ENCODE measurements around the gene THAP12.
"Not testable (repeated sequence)": the region's sequence is repeated elsewhere in the genome, so short reads cannot be mapped to it uniquely, and the experiment has no call there.

Gene THAP12, protein sequence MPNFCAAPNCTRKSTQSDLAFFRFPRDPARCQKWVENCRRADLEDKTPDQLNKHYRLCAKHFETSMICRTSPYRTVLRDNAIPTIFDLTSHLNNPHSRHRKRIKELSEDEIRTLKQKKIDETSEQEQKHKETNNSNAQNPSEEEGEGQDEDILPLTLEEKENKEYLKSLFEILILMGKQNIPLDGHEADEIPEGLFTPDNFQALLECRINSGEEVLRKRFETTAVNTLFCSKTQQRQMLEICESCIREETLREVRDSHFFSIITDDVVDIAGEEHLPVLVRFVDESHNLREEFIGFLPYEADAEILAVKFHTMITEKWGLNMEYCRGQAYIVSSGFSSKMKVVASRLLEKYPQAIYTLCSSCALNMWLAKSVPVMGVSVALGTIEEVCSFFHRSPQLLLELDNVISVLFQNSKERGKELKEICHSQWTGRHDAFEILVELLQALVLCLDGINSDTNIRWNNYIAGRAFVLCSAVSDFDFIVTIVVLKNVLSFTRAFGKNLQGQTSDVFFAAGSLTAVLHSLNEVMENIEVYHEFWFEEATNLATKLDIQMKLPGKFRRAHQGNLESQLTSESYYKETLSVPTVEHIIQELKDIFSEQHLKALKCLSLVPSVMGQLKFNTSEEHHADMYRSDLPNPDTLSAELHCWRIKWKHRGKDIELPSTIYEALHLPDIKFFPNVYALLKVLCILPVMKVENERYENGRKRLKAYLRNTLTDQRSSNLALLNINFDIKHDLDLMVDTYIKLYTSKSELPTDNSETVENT

DNA sequence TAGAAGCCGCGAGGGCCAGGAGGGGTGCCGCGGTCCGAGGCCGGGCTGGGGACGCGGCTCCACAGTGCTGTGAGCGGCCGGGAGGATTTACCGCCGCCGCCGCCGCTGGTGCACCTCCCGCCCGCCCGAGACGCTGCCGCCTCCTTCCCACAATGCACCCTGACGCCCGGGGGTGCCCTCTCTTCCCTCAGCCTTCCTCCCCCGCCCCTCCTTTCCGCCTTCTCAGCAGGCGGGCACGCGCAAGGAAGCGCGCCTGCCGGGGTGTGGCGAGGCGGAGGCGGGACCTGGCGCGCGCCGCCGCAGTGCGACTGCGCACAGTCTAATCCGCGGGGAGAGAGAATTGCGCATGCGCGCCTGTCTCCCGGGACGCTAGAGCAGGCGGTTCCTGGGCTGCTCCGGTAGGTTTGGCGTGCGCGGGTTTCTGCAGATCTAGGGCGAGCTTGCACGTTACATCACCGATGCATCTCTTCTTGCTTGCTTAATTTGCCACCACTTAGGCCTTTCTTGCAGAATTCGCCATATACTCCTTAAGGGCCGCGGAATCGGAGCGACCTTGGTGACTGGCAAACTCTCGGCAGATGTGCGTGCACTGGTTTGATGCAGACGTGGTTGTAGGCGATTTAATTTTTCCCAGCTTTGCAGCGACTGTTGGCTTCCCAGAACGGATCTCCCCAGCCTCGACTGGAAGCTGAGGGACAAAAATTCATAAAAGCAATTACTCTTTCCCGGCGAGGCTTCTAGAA is at the start of gene THAP12, which contains the start of gene GVQW3:
THAP12 (minus strand) TSS at position 156 of the 743 bp plus-strand sequence. CDS start 296 bp downstream, outside the sequence.
GVQW3 (plus strand) TSS at position 347 of the 743 bp plus-strand sequence. CDS start 506 bp downstream, outside the sequence.
- in situ Hi-C loops (cut with MboI; ENCODE audit: low sequenced_read_pairs): loop anchor here (10.0 kb wide), 1 partner anchor 64 kb away; the partner anchor contains the start of gene EMSY

DNA sequence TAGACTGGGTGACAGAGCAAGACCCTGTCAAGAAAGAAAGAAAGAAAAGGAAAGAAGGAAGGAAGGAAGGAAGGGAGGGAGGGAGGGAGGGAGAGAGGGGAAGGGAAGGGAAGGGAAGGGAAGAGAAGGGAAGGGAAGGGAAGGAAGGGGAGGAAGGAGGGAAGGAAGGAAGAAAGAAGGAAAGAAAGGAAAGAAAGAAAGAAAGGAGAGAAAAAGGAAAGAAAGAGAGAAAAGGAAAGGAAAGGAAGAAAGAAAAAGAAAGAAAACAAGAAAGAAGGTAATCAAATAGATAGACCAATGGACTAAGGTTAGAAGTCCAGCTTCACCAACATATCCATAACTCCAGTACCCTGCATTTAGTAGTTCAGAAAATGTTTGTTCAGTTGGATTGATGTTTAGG is 45.7 kb upstream of the THAP12 start:
- in situ Hi-C loops (cut with MboI; ENCODE audit: low sequenced_read_pairs): no loop called here

DNA sequence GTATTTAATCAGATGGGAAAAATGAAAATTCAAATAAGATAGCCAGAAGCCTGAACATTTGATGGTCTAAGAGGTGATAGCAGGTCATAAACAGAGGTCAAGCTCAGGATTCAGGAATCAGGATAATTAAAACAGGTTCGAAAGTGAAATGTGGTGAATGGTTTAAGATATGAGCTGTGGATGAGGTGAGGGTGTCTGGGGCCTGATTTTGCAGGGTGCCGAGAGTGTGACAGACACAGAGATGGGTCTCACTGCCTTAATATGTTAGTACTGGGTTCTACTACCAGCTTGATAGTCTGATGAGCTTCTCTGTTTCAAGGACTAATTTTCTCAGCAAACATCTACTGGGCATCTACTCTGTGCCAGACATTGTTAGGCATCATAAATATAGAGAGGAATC is 44.0 kb upstream of the THAP12 start:
- in situ Hi-C loops (cut with MboI; ENCODE audit: low sequenced_read_pairs): no loop called here

DNA sequence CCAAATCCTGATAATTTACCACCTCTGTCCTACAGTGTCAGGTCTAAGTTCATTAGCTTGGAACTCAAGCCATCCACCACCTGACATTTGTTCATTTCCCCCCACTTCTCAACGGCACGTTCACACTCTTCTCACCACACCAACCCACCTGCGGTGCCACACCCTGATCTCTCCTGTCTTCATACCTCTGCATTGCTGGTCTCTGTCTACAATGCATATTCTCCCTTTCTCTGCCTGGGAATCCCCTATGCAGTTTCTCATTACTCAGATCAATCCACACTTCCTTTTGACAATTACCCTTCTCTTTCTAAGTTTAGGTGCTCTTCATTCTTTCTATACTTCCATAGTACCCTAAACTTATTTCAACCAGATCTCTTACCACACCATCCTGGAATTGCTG is 43.4 kb upstream of the THAP12 start:
- in situ Hi-C loops (cut with MboI; ENCODE audit: low sequenced_read_pairs): no loop called here

DNA sequence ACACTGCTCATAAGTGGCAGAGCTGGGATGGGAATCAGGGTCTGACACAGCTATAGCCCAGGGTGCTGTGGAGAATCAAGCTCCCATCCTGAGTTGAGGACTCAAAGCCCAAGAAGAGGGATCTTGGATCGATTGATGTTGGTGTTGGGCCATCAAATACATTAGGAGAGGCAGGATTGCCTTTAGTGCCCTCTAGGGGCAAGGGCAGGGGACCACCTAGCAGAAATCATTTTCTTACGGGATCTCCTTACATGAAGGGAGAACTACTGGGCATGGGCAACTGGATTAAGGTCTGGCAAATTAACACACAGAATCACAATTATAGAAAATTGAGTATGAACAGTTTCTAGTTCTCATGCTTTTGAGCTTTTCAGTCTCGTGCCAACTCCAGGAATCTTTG is 39.0 kb upstream of the THAP12 start:
- in situ Hi-C loops (cut with MboI; ENCODE audit: low sequenced_read_pairs): no loop called here

DNA sequence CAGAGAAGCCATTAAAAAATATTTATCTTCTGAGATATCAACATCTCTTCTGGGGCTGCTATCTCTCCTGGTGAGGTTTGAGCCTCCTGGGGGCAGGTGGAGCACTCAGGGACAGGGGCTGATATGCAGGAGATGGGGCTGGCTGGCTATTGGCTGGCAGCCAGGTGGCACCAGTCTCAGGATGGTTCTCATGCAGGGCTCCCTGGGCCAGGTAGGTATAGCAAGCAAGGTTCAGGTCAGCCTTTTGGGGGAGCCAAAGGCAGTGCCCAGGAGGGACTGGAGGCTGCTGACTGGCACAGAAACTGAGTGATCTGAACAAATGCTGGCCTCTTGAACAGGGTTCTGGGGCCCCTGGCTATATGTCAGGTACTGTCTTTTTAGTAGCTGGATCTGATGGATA is 34.1 kb upstream of the THAP12 start:
- in situ Hi-C loops (cut with MboI; ENCODE audit: low sequenced_read_pairs): no loop called here

DNA sequence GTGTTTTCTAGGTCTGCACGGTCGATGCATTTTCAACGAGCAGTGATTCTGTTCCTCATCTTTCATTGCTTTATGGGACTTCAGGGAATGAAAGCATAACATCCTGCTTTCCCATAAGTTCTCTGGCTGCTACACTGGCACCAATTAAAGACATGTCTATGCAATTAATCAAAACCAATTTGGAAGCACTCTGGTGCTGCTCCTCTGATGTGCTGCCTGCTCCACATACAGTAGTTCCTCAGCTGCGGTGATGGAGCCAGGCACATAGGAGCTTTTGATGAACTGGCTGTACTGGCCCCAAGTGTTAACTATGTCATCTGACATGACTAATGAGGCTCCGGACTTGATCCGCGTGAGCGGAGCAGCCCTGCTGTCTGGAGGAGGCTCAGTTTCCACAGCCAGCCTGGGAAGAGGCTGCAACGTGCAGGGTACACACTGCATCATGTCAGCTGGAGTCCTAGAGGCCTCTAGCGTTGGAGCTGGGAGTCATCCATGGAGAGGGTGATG is 30.0 kb upstream of the THAP12 start:
- in situ Hi-C loops (cut with MboI; ENCODE audit: low sequenced_read_pairs): no loop called here

DNA sequence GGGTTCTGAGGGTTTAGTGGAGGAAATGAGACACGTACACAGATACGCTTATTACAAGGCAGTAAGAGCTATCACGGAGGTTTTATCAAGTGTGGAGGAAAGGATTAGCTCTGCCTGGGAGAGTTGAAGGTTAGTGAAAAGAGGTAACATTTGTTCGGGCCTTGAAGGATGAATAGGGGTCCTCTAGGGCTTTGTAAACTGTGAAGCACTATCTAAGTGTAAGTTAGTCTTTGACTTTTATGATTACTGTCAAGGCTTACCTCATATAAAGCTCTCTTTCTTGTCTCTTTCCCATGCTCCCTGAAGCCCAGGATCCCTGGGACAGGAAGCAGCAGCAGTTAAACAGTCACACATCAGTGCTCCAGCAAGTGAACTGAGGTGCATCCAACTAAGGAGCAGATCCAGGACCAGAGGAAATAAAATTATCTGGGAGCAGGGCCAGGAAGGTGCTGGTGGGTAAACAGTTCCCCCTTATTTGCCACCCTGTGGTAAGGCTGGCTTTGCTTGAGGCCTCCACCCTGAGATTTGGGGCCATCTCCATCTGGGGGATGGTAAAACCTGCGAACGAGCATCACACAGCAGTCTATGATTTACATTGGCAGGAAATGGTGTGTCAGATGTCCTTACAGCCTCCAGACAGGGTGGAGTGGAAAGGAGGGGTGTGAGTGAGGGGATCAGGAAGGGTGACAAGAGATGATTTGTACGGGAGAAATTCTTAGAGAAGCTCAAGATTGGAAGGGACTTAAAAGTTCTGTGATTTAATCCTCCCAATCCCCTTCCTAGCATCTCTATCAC is 27.4 kb upstream of the THAP12 start:
- in situ Hi-C loops (cut with MboI; ENCODE audit: low sequenced_read_pairs): no loop called here

DNA sequence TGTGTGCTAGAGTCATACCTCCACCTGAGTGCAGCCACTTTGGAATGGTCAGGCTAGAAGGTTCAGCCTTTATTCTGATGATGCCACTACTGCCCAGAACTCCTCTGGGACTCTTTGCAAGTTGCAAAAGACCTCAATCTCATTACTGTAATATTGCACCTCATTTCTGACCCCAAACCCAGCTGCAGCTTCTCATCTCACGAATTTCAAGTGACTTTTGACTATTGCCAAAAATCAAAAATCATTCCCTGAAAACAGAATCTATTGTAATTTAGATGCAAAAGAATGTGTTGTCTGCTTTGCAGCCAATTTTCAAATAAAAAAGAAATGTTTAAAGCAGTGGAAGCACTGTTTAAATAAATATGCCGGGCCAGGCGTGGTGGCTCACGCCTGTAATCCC is 25.4 kb upstream of the THAP12 start:
- in situ Hi-C loops (cut with MboI; ENCODE audit: low sequenced_read_pairs): no loop called here

DNA sequence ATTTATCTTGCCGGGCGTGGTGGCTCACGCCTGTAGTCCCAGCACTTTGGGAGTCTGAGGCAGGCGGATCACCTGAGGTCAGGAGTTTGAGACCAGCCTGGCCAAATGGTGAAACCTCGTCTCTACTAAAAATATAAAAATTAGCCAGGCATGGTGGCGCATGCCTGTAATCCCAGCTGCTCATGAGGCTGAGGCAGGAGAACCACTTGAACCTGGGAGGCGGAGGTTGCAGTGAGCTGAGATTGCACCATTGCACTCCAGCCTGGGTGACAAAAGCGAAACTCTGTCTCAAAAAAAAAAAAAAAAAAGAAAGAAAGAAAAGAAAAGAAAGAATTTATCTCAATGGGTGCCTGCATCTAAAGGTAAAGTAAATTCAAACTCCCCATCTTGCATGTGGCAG is 20.6 kb upstream of the THAP12 start:
- in situ Hi-C loops (cut with MboI; ENCODE audit: low sequenced_read_pairs): not testable (repeated sequence)

DNA sequence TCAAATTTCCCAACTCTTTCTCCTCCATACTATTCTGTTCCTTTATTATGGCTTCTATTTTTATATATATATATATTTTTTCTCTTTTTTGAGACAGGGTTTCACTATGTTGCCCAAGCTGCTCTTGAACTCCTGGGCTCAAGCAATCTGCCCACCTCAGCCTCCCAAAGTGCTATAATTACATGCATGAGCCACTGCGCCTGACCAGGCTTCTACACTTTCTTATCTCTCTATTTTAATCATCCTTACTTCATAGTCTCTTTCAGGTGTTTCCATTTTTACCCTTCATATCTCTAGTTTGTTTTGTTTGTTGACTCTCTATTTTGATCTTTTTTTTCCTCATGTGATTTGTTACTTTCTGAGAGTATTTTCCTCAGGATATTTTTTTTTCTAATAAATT is 20.0 kb upstream of the THAP12 start:
- in situ Hi-C loops (cut with MboI; ENCODE audit: low sequenced_read_pairs): no loop called here

DNA sequence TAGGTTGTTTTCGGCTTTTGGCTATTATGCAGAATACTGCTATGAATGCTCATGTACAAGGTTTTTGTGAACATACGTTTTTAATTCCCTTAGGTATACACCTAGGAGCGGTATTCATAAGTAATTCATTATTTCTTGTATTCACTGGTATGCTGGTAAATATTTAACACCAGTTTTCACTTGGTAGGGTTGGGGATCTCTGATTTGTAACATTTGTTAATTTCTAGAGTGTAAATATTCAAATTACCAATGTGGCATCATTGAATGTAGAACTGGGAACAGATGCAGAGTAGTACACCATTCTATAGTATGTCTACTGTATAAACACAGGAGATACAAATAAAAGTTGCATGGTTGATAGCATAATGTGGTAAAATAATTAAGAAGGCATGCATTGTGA is 16.5 kb upstream of the THAP12 start:
- in situ Hi-C loops (cut with MboI; ENCODE audit: low sequenced_read_pairs): no loop called here

DNA sequence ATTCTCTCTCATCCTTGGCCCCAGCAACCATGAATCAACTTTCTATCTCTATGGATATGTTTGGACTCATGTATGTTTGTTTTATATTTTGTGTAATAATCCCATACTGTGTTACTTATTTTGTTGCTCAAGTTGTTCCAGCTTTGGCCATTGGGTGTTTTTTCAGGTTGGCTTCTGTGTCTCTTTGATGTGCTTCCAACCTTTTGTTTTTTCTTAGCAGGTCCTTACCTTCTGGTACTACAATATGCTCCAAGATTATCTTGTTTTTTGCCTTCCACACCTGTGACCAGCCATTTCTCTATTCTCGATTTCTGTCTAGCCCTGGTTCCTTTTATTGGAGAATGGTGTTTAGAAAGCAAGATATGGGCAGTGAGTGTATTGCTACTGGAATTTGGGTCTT is 14.4 kb upstream of the THAP12 start:
- in situ Hi-C loops (cut with MboI; ENCODE audit: low sequenced_read_pairs): no loop called here

DNA sequence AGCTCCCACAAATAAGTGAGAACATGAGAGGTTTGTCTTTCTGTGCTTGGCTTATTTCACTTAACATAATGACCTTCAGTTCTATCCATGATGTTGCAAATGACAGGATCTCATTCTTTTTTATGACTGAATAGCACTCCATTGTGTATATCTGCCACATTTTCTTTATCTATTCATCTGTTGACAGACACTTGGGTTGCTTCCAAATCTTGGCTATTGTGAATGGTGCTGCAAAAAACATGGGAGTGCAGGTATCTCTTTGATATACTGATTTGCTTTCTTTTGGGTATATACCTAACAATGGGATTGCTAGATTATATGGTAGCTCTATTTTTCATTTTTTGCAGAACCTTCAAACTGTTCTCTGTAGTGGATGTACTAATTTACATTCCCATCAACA is 13.5 kb upstream of the THAP12 start:
- in situ Hi-C loops (cut with MboI; ENCODE audit: low sequenced_read_pairs): no loop called here

DNA sequence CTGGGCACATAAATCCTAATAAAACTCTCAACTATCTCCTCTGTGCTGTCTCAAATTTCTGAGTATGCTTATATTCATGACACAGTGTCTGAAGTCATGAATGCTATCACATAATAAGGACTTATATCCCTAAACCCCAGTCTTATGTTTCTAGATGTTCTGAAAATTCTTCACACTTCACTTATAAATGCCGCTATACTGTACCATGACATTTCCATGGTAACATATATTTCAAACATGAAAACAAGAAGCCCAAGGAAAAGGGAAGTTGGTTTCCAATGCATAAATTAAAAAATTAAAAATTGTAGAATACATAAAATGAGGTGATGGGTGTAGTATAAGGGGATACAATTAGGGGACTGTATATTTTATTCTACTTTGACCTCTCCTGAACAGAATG is 11.9 kb upstream of the THAP12 start:
- in situ Hi-C loops (cut with MboI; ENCODE audit: low sequenced_read_pairs): no loop called here

DNA sequence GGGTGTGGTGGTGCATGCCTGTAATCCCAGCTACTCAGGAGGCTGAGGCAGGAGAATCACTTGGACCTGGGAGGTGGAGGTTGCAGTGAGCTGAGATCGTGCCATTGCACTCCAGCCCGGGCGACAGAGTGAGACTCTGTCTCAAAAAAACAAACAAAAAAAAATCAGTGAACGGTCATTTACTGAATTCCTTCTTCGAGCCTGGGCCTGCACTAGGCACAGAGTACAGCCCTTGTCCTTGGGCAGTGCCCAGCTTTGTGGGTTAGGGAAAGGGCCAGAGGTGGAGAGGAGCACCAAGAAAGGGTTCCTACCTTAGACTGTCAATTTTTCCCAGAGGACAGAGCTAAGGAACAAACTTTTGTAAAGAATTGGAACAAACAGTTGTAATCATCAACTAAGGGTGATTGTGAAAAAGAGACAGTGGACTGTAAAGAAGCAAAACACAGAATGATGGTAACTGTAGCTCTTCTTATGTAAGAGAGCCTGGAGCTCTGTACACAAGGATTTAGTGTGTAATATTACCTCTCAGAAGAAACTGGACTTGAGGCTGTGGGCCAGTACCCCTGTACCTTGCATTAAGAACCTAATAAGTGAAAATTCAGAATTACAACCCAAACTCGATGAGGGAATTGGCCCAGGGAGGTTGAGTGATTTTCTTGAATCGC is 11.0 kb upstream of the THAP12 start:
- in situ Hi-C loops (cut with MboI; ENCODE audit: low sequenced_read_pairs): no loop called here

DNA sequence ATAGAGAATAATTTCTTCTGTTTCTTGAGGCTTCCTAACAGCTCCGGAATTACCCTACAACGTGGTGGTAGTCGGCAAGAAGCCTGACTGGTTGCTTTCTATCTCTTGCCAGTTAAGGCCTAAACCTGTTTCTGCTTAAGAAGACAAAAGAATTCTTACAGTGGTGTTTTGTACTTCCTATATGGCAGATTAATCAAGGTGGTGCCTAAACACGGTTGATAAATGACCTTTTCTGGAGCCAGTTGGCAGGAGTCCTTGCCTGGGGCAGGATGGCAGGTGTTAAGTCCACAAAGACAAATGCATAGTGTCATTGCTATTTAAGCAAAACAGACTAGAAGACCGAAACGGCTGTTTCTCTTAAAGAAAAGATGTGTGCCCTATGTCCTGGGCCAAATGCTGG is 10.1 kb upstream of the THAP12 start:
- in situ Hi-C loops (cut with MboI; ENCODE audit: low sequenced_read_pairs): no loop called here

DNA sequence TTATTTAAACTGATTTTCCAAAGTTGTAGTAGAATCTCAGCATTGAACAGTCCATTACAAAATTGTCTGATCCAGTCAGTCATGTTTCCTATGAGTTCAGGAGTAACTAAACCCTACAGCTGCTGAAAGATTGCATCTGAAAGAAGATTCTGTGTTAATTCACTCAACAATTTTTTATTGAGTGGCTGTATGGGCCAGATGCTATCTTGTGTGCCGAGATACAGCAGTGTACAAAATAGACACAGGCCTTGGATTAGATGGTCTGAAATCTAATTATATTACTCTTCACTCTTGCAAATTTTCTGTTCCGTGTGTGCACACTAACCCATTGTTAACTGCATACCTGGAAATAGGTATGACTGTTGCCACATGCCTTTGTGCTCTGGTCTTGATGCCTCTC is 7.5 kb upstream of the THAP12 start:
- in situ Hi-C loops (cut with MboI; ENCODE audit: low sequenced_read_pairs): loop anchor here (10.0 kb wide), 1 partner anchor 56 kb away; the partner anchor contains the start of gene EMSY

DNA sequence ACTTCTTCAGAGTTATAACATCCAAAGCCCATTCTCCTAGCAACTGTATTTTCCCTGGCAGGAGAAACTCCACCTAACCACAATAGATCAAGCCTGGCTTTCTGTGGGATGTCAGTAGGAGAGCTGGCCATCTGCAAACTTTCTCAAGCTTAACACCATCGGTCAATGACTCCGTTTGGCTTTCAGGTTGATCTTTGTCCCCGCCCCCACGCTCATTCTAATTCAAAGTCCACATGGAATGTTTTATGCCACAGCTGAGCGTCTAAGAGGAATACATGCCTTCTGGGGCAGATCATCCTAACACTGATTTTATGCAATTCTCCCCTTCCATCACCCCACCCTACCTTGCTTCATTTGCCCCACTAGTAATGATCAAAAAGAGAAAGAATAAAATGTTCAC is 5.0 kb upstream of the THAP12 start:
- in situ Hi-C loops (cut with MboI; ENCODE audit: low sequenced_read_pairs): loop anchor here (10.0 kb wide), 1 partner anchor 59 kb away; the partner anchor contains the start of gene EMSY

DNA sequence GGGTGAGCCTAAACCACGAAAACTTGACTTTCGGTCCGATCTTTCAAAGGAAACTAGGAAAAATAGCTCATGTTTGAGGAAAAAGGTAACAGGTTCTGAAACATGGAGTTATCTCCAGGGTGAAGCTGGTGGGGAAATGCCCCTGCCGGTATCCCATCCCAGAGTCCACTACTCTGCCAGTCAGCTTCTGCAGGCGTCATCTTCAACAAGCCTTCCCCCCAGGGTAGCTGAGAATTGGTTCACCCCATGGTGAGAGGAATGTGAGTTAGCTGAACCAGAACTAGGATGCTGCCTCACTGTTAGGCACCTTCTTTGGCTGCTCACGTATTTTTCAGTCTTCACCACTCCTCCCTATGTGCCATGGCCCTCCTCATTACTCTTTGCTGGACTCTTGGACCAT is 1.3 kb upstream of the THAP12 start:
- in situ Hi-C loops (cut with MboI; ENCODE audit: low sequenced_read_pairs): loop anchor here (10.0 kb wide), 1 partner anchor 63 kb away; the partner anchor contains the start of gene EMSY
